HepG2 (cell line): ENCODE results near the gene NAXD. TPM values are rescaled to one million over a fixed set of nuclear protein-coding genes. Genes with fewer than 3 reads are reported as not detected.
A peak's percentile ranks its signal among the peaks of the same experiment; 100 is the strongest.

Source experiments
- ARID5B ChIP-seq: IDR thresholded peaks from 2 replicates; pipeline ENCODE4 v1.4.0; 2020; ENCODE audit warnings: mild to moderate bottlenecking, missing genetic modification reagents
- ATF7 ChIP-seq, 2 experiments: fragments of 450-650 bp in 1 of 2; sonication (generic) in 1 of 2; formaldehyde crosslinking in 1 of 2; IDR thresholded peaks; 2 replicates each; pipeline versions ENCODE4 v1.4.0 to v1.6.1; 2016 to 2020; ENCODE audit warnings: antibody characterized with exemption in 1 of 2, mild to moderate bottlenecking in 1 of 2, missing genetic modification reagents in 1 of 2
- CREB1 ChIP-seq, 2 experiments: fragments of 450-650 bp in 1 of 2; IDR thresholded peaks; 2 replicates each; pipeline ENCODE4 v1.6.1; 2016 to 2017; ENCODE audit warnings: control low read depth in 1 of 2, mild to moderate bottlenecking in 1 of 2, missing compliant biosample characterization in 1 of 2, missing genetic modification characterization in 1 of 2
- FOXK1 ChIP-seq: sonication (generic); formaldehyde crosslinking; IDR thresholded peaks from 2 replicates; pipeline ENCODE4 v1.4.0; 2020; ENCODE audit warnings: low read depth, missing genetic modification reagents, borderline replicate concordance
- HOMEZ ChIP-seq: IDR thresholded peaks from 2 replicates; pipeline ENCODE4 v1.6.1; 2016; ENCODE audit warnings: low read depth
- MATR3 ChIP-seq: sonication (generic); formaldehyde crosslinking; IDR thresholded peaks from 2 replicates; pipeline ENCODE4 v1.4.0; 2020; ENCODE audit warnings: missing genetic modification reagents
- NCOA2 ChIP-seq: sonication (generic); formaldehyde crosslinking; IDR thresholded peaks from 2 replicates; pipeline ENCODE4 v1.8.0; 2022; ENCODE audit warnings: inconsistent platforms
- NR2F1 ChIP-seq, 2 experiments: fragments of 450-650 bp in 1 of 2; formaldehyde crosslinking in 1 of 2; IDR thresholded peaks; 2 replicates each; pipeline versions ENCODE4 v1.5.0 to v1.6.1; 2016 to 2020; ENCODE audit warnings: mild to moderate bottlenecking in 1 of 2, missing compliant biosample characterization in 1 of 2, missing genetic modification reagents in 1 of 2, moderate library complexity in 1 of 2
- NR2F6 ChIP-seq, 2 experiments: IDR thresholded peaks; 2 replicates each; pipeline ENCODE4 v1.6.1; 2016; ENCODE audit warnings: antibody characterized with exemption in 1 of 2, mild to moderate bottlenecking in 1 of 2
- RARA ChIP-seq: IDR thresholded peaks from 2 replicates; pipeline ENCODE4 v1.6.1; 2016; ENCODE audit warnings: missing genetic modification reagents, missing compliant biosample characterization
- RXRB ChIP-seq: IDR thresholded peaks from 2 replicates; pipeline ENCODE4 v1.6.1; 2016; ENCODE audit warnings: borderline replicate concordance, missing genetic modification reagents, missing compliant biosample characterization
- SAP130 ChIP-seq: IDR thresholded peaks from 2 replicates; pipeline ENCODE4 v1.6.1; 2016; ENCODE audit warnings: low read depth
- ZFP36L1 ChIP-seq: sonication (generic); formaldehyde crosslinking; IDR thresholded peaks from 2 replicates; pipeline ENCODE4 v1.8.0; 2022; ENCODE audit warnings: mild to moderate bottlenecking, missing genetic modification reagents, moderate library complexity
- ZNF138 ChIP-seq: sonication (generic); formaldehyde crosslinking; IDR thresholded peaks from 2 replicates; pipeline ENCODE4 v1.5.0; 2020; ENCODE audit warnings: mild to moderate bottlenecking, low read depth, missing genetic modification reagents
- polyA plus RNA-seq, 8 experiments: library from polyadenylated mRNA; depleted of rRNA in 3 of 8; stranded (reverse) in 7 of 8; unstranded in 1 of 8; fragments of >200 nt; fragmentation: Illumina TruSeq in 4 of 8; extraction: Trizol in 4 of 8; gene quantifications; 2 replicates each; pipeline versions ENCODE4 v1.2.1 to v1.2.3, GENCODE V29; 2011 to 2016; ENCODE audit warnings: low read depth in 4 of 8, missing spikeins in 1 of 8, mixed read lengths in 1 of 8; ENCODE audit not compliant: insufficient read depth in 1 of 8
- total RNA-seq, 5 experiments: library from RNA; depleted of rRNA; stranded (reverse); fragments of >200 nt; fragmentation: Illumina TruSeq; extraction: Trizol; gene quantifications; 2 replicates each; pipeline ENCODE4 v1.2.3, GENCODE V29; 2016; ENCODE audit warnings: low read depth in 1 of 5
- TF ChIP-seq, protein P1 (sequence below): sonication (generic); formaldehyde crosslinking; IDR thresholded peaks from 2 replicates; pipeline ENCODE4 v1.4.0; 2020; ENCODE audit warnings: mild to moderate bottlenecking, missing genetic modification reagents
- TF ChIP-seq, protein P2 (sequence below): sonication (generic); formaldehyde crosslinking; conservative IDR thresholded peaks from 2 replicates; pipeline ENCODE4 v1.4.0; 2020; ENCODE audit warnings: mild to moderate bottlenecking, missing genetic modification reagents, moderate library complexity

Gene NAXD
- total and polyA plus RNA-seq, 2 of the 13 experiments (the other 11 are each of a cell fraction or from before 2014, with no cell fraction given) = 19.0 to 23.2 TPM

- TF ChIP-seq ARID5B (0 out of 2 replicates have a peak, but pooled peaks have one; percentile 14), MATR3 (CRISPR knock-in tag) (no peak), ZFP36L1 (CRISPR knock-in tag) (no peak), RARA (0 out of 2 replicates have a peak, but pooled peaks have one; percentile 46), NR2F1 (CRISPR knock-in tag; IDR thresholded peaks at IDR 0.05) (0 out of 4 replicates have a peak, but pooled peaks of 1 of the 2 experiments have one; percentile 10), CREB1 (IDR thresholded peaks at IDR 0.05) (peak; percentile 92), CREB1 (CRISPR knock-in tag; IDR thresholded peaks at IDR 0.05) (peak; percentile 86), NCOA2 (CRISPR knock-in tag) (no peak), FOXK1 (CRISPR knock-in tag) (peak; percentile 37; the same call in 1 of the 2 replicates), RXRB (CRISPR knock-in tag) (peak; percentile 46; the same call in 1 of the 2 replicates), ZNF138 (CRISPR knock-in tag) (no peak), HOMEZ (CRISPR knock-in tag) (no peak), ATF7 (IDR thresholded peaks at IDR 0.05) (peak; percentile 90), ATF7 (CRISPR knock-in tag; IDR thresholded peaks at IDR 0.05) (no peak), SAP130 (CRISPR knock-in tag) (peak; percentile 64), NR2F6 (IDR thresholded peaks at IDR 0.05) (no peak), NR2F6 (CRISPR knock-in tag; IDR thresholded peaks at IDR 0.05) (0 out of 2 replicates have a peak, but pooled peaks have one; percentile 8)
- TF ChIP-seq, protein P1, sequence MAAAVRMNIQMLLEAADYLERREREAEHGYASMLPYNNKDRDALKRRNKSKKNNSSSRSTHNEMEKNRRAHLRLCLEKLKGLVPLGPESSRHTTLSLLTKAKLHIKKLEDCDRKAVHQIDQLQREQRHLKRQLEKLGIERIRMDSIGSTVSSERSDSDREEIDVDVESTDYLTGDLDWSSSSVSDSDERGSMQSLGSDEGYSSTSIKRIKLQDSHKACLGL (CRISPR knock-in tag) = no peak
- TF ChIP-seq, protein P2, sequence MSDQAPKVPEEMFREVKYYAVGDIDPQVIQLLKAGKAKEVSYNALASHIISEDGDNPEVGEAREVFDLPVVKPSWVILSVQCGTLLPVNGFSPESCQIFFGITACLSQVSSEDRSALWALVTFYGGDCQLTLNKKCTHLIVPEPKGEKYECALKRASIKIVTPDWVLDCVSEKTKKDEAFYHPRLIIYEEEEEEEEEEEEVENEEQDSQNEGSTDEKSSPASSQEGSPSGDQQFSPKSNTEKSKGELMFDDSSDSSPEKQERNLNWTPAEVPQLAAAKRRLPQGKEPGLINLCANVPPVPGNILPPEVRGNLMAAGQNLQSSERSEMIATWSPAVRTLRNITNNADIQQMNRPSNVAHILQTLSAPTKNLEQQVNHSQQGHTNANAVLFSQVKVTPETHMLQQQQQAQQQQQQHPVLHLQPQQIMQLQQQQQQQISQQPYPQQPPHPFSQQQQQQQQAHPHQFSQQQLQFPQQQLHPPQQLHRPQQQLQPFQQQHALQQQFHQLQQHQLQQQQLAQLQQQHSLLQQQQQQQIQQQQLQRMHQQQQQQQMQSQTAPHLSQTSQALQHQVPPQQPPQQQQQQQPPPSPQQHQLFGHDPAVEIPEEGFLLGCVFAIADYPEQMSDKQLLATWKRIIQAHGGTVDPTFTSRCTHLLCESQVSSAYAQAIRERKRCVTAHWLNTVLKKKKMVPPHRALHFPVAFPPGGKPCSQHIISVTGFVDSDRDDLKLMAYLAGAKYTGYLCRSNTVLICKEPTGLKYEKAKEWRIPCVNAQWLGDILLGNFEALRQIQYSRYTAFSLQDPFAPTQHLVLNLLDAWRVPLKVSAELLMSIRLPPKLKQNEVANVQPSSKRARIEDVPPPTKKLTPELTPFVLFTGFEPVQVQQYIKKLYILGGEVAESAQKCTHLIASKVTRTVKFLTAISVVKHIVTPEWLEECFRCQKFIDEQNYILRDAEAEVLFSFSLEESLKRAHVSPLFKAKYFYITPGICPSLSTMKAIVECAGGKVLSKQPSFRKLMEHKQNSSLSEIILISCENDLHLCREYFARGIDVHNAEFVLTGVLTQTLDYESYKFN = 0 out of 2 replicates have a peak, but pooled peaks have one; percentile 16
Measured at GRCh38 chr13:110617321-110618072, 2.2 kb downstream of the NAXD start (continued).
